NCI-H748 treated with DMSO at 0.1 percent for 48 hours (cell line): ENCODE data around the gene SNHG17.
"Not testable (repeated sequence)": the region's sequence is repeated elsewhere in the genome, so short reads cannot be mapped to it uniquely, and the experiment has no call there.

Source experiments
- DNase-seq: peaks from one replicate; lab custom pipeline; 2025; lab: John Stamatoyannopoulos, UW

The SNHG17 gene

DNA sequence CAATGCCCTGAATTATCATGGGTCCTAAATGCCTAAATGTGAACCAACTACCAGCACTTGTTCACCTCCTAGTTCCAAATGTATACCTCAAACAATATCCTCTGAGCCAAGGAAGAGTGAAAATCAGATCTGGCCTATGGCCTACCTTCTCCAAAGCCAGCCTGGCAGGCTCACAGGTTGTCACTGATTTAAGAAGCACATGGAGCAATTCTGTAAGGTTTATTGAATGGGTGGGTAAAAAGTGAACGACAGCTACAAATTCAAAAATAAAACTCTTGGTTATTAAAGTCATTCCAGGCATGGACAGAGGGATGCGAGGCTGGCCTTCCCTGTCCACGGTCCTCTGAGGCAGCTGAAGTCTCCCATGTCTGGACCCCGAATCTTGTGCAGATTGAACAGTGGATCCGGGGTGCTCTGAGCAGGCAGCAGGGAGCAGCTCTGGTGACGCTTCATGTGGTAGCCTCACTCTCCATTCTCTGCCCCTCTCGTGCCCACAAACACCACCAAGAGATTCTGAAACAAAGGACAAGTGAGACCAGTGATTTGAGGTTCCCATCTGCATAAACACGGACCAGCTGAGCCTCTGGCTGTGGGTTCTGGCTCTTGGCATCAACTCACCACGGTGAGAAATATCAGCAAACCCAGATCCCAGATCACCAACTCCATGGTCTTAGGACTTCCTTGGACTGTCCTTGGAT, 14.6 kb downstream of the SNHG17 start:
- DNase-seq: no peak

DNA sequence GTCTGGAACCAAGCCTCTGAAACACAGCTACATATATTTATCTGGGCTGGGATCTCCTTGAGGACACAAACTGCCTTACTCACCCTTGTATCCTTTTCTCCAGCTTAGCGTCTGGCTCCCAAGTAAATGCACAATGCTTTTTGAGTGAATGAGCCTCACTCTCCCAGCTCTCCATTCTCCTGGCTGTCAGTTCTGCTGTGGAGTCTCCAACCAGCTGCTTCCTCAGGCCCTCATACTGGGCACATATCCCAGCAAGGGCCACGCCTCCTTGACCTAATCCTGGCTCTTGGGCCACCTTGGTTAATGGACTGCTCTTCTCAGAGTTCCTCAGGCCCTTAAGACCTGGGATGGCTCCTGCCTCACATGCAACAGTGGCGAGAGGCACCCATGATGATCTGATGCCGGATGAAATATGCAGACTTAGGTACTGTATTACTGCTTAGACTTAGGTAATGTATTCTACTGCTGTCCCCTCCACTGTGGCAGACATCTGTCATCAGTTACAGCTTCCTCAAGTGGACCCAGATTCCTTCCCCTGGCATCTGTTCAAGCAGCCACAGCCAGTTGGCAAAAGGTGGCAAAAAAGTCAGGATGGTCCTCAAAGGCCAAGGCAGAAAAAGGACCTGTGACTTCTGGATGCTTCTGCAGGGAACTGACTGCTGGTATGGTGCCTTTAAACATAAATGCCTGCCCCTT, 16.5 kb downstream of the SNHG17 start:
- DNase-seq: no peak

DNA sequence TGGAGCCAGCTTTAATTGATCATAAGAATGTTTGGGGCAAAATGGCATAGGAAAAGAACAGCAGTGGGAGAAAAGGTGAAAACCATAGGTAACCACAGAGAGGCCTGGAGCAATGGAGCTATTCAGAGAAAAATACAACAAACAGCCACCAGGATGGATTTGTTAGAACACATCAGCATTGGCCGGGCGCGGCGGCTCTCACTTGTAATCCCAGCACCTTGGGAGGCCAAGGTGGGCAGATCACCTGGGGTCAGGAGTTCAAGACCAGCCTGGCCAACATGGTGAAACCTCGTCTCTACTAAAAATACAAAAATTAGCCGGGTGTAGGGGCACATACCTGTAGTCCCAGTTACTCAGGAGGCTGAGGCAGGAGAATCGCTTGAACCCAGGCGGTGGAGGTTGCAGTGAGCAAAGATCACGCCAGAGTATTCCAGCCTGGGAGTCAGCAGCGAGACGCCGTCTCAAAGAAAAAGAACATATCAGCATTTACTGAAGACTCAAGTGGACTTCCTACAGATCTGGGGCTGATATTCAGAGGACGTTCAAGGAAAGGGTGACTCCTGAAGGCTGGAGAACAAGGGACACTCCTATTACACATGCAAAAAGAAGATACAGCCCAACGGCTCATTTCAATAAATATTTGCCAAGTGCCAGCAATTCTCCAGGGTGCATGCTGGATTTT, 20.2 kb downstream of the SNHG17 start:
- DNase-seq: no peak

DNA sequence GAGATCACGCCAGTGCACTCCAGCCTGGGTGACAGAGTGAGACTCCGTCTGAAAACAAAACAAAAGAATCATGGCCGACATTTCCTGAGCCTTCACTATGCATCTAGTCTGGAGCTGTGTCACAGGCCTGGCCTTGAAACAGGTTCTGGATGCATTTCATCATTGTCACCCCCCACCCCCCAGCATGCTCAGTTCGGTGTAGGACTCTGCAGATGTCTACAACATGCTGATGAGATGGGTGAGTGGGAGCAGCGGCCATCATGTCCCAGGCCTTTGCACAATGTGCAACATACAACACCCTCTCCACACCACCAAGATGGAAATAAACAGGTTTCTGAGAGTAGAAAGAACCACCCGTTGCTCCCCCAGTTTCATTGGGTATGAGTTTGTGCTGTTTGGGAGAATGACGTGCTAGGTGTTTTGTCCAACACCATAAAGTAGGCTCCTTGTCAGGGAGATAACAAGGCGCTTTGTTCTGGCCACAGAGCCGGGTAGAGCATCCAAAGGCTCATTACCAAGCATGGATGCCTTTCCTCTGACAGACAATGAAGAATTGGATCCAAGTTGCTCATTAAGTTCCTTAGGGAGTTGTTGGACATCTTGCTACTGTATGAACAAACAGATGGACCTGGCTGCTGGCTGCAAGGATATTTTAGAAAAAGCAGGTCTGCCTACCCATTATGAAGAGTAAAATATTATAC, 22.1 kb downstream of the SNHG17 start:
- no peak for DNase-seq

DNA sequence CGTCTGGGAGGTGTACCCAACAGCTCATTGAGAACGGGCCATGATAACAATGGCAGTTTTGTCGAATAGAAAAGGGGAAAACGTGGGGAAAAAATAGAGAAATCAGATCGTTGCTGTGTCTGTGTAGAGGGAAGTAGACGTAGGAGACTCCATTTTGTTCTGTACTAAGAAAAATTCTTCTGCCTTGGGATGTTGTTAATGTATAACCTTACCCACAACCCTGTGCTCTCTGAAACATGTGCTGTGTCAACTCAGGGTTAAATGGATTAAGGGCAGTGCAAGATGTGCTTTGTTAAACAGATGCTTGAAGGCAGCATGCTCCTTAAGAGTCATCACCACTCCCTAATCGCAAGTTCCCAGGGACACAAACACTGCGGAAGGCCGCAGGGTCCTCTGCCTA, 27.3 kb downstream of the SNHG17 start:
- not testable (repeated sequence) for DNase-seq

DNA sequence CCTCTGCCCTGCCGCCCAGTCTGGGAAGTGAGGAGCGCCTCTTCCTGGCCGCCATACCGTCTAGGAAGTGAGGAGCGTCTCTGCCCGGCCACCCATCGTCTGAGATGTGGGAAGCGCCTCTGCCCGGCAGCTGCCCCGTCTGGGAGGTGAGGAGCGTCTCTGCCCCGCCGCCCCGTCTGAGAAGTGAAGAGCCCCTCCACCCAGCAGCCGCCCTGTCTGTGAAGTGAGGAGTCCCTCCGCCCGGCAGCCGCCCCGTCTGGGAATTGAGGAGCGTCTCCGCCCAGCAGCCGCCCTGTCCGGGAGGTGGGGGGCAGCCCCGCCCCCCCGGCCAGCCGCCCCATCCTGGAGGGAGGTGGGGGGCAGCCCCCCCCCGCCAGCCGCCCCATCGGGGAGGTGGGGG, 27.8 kb downstream of the SNHG17 start:
- DNase-seq: no peak

DNA sequence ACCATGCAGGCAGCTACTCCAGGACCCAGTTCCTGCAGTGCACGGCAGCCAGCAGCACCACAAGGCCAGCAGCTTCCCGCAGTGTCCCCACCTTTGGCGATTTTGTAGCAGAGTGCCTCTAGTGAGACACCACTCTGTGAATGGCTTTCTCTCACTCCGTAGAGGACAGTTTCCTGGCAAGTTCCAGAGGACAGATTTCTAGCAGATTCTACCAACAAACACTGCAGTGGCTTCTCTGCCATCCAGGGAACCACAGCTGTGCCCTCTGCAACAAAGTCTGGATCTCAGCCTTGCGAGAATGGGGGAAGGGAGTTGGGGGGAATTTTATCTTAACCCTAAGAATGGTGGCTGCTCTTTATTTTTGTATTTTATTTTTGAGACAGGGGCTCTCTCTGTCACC, 28.7 kb downstream of the SNHG17 start:
- no peak for DNase-seq

DNA sequence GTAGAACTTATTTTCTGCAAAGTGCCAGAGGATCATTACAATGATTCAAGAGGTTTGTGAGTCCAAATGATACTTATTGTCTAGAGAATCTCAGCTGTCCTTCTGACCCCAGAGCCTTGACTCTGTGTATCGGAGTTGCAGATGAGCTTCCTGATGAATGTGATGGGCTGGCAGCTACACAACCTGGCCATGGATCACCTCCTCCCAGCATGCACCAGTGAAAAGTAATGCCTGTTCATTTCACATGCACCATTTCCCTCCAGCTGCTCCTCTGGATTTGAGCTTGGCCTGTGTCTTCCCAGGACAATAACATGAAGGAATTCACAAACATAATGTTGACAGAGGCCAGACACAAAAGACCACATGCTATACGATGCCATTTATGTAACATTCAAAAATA, 30.0 kb downstream of the SNHG17 start:
- no peak for DNase-seq

DNA sequence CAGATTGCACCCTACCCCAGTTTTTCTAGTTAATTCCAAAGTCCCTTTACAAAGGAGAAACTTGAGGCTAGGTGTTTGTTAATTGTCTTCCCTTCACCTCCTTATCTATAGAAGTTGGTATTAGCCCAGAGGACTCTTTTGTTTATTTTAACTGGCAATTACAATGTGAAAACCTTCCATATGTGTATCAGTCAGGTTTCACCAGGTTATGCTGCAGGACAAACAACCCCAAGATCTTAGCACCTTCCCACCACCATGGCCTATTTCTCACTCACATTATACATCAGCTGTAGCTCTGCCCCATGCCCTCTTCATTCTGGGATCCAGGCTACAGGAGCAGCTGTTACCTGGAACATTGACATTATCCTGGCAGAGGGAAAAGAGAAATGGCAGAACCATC, 31.1 kb downstream of the SNHG17 start:
- no peak for DNase-seq

DNA sequence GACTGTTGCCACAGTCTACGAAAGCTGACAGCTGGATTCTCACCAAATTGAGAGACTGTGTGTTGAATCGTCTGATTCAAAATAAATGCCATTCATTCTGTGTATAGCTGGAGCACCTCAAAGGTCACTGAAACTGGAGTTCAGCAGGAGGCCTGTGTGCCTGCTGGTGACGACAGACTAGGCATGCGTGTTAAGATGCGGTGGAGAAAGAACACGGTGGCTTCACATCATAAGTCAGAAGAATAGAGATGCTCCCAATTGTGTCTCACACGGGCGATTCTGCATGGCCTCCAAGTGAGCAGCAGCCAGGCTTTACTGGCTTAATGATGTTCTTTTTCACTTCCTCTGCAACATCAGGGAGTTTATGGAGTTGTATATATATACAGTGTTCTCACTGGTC, 32.3 kb downstream of the SNHG17 start:
- no peak for DNase-seq

DNA sequence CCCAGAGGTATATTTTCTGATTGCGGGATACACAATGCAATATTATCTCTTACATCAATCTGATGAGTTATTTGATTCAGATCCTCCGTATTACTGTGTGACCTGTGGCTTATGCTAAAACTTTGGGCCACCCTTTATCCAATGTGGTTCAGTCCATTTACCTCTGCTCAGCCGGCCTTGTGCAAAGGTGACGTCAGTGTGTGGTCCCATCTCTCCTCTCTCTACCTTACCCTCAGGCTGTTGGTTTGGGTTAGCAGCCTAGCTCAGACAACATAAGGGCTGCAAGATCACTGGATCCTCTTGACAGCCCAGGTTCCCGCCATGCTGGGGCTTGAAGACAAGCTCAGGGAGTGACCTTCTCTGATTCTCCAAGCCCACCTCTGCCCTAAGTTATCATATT, 33.0 kb downstream of the SNHG17 start:
- DNase-seq: no peak

DNA sequence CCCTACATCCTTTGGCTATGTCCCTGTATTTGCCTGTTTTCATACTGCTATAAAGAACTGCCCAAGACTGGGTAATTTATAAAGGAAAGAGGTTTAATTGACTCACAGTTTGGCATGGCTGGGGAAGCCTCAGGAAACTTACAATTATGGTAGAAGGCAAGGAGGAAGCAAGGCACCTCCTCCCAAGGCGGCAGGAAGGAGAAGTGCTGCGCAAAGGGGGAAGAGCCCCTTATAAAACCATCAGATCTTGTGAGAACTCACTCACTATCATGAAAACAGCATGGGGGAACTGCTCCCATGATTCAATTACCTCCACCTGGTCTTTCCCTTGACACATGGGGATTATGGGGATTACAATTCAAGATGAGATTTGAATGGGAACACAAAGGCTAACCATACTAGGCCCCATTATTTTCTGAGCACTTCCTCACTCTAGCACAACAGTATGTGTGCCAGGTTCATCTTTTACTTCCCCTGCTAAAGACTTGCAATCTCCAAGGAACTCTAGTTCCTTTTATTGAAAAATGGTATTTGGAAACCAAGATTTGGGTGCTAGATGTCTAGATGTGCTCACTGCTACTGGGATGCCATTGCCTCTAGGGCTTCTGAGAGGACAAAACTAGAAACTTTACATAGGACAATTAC, 39.3 kb downstream of the SNHG17 start:
- DNase-seq: not testable (repeated sequence)

DNA sequence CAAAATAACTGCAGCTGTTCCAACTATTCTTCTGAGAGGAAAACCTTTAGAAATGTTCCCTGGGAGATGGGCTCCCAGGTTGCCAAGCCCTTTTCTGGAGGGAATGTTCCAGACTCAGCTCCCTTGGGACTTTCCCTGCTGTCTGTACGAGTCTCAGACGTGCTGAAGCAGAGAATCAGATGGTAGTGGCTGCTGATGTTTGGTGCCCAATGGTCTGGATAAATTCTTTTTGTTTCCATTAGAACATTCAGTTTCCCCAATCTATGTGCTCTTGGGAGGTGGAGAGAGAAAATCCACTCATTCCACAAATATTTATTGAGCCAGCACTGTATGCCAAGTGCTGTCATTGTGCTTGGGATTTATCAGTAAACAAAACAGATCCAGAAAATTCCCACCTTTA, 40.0 kb downstream of the SNHG17 start:
- DNase-seq: no peak

DNA sequence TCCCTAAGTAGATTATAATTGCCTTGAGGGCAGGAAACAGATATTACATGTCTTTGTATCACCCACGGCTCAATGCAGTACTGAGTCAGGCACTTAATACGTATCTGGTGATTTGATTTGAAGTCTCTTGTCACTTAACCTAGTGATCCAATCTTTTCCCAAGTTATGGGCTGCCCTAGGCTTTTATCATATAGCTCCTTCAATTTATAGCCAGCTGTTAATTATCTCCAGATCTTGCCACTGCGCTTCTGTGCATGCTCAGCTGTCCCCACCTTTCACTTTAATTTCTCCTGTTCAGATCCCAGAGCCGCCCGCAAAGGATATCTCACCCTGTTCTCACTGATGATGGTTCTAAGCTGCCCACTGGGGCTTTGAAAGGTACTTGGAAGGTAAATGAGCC, 41.9 kb downstream of the SNHG17 start:
- no peak for DNase-seq

DNA sequence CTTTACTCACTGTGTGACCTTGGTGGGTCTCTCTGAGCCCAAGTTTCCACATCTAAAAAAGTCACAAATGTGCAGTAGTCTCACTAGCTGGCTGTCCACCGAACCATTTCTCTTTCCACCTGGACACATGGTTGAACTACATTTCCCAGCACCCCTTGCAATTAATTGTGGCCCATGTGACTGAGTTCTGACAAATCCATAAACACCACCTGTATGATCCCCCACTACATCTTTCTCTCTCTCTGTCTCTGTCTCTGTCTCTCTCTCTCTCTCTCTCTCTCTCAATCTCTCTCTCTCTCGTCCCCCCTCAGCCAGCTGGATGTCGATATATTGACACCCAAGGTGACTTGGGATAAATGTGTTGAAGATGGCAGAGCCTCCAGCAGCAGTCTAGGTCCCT, 42.8 kb downstream of the SNHG17 start:
- DNase-seq: no peak

DNA sequence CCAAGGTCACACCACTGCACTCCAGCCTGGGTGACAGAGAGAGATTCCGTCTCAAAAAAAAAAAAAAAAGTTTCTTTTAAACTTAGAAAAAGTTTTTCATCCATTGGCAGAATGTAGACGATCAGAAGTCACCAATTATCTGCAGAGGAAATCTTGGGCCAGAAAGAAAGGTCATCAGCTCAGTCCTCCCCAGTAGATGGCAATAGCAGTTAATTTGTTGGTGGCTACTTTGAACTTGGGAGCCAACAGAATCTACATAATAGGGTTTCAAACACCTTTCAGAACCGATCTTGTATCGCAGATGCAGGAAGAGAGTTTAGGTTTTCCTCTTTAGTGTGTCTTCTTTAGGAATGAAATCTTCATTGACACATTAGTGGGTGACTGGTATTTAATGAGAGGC, 47.2 kb downstream of the SNHG17 start:
- DNase-seq: no peak

DNA sequence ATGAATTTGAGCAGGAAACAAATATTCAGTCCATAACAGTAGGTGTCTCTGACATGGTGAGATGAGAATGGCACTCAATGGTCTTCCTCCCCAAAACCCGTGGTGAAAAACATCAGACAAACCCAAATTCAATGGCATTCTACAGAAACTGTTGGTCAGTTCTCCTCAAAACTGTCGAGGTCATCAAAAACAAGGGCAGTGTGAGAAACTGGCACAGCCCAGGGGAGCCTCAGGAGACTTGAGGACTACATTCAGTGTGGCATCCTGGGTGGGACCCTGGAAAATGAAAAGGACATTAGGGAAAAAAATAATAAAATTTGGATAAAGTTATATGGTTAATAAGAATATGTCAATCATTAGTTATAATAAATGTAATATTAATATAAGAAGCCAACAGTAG, 48.3 kb downstream of the SNHG17 start:
- no peak for DNase-seq

DNA sequence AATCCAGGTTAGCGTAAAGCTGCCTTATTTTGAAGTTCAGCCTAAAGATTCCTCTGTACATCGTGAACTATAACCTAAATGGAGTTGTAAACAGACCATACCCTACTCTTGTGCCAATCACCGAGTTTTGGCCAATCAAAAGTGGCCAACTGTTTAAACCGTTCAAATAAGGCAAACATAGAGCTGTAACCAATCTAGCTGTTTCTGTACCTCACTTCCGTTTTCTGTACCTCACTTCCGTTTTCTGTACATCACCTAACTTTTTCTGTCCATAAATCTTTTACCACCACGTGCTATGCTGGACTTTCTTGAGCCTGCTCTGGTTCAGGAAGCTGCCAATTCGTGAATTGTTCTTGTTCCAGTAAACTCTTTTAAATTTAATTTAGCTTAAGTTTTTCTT, 49.1 kb downstream of the SNHG17 start:
- no peak for DNase-seq

DNA sequence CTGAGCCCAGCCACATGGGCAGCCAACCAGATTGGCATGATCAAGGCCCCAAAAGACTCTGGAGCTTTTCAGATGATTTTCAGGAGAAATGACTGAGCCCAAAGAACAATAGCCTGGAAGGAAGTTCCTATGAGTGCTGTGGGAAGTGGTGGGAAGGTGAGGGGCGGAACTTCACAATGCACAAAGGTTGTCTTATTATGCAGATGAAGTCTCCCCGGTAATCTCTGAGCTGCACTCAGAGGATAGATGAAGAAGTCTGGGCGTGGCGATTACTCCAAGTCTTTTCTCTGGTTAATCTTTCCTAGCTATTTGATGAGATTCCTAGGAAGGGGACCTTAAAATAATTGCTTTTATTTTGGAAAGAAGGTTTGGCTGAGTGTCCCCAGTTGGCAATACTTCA, 52.0 kb downstream of the SNHG17 start:
- DNase-seq: no peak

DNA sequence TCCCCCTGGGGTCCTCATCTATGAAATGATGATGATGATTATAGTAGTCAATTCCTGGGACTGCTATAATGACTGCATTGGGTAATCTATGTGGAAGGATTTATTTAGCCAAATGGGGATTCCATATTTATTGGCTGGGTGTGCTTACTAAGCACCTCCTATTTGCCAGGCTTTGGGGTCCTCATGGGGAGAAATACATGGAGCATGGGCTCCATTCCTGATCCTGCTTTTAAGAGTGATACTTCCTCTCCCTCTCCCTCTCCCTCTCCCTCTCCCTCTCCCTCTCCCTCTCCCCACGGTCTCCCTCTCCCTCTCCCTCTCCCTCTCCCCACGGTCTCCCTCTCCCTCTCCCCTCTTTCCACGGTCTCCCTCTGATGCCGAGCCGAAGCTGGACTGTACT, 57.3 kb downstream of the SNHG17 start:
- not testable (repeated sequence) for DNase-seq

DNA sequence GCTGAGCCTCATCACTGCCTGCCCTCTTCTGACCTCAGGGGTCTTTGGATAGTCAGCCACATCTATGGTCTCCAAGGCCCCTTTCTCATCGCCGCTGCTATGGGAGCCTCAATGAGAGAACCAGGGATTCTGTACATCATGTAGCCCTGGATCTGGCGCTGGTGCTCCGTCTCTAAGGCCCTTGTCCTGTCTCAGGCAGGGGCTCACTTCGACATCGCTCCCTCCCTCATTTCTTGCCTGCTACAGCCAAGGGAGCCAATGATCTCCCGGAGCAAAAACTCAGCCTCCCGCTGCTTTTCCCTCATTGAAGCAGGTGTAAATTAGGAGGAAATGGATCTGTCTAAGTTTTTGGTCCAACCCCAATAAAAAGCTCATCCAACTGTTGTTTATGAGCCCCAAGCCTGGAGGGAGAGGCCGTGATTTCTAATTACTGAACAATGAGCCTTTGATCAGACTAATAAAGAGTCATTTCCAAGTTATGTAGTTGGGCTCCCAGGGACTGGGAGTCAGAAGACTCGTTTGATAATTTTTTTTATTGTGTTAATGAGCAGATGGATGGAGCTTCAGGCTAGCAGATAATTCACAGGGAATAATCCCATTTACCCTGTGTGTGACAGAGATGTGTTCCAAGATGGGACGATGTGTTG, 58.0 kb downstream of the SNHG17 start:
- DNase-seq: no peak

DNA sequence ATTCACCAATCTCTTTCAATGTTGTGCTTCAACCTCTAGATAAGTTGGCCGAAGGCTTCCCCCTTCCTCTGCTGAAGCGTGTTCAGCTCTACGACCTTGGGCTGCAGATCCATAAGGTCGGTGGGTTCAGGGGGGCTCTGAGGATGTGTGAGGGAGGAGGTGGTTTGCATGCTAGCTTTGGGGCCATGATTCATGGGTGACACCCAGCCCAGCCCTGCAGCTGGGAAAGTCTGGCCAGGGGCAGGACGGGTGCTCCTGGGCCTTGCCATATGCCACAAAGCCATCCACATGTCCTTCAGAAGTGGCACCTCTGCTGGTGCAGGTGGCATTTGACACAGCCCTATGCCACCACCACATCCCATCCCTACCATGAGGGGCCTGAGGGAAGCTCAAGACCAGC, 61.2 kb downstream of the SNHG17 start:
- DNase-seq: no peak
